HepG2 (cell line): ENCODE results near the gene INPP4B. TPM values are rescaled to one million over a fixed set of nuclear protein-coding genes. Genes with fewer than 3 reads are reported as not detected.

Source experiments
- ATAC-seq: fragments of 200-7000 bp; cut with Tn5 transposase; 3 replicates; pipeline ENCODE4 v1.9.1; 2020; ENCODE audit warnings: mild to moderate bottlenecking, moderate library complexity
- BruUV-seq: library from RNA; stranded (reverse); fragments of 400-500 nt; replicated peaks from 2 replicates; lab custom pipeline; 2021; lab: Mats Ljungman, UMichigan
- CTCF ChIA-PET: fragments of 300-600 bp; formaldehyde crosslinking; extraction: SDS; loops from one replicate; lab custom pipeline; 2021; ENCODE audit warnings: low total read pairs, inconsistent platforms, low intra/inter-chr PET ratio; lab: Yijun Ruan, JAX
- POLR2A ChIA-PET: fragments of 350-600 bp; sonication (Branson Sonifier 250); formaldehyde crosslinking; loops from one replicate; lab custom pipeline; 2020; ENCODE audit warnings: antibody characterized with exemption, inconsistent platforms; lab: Yijun Ruan, JAX
- DNase-seq: peaks from one replicate; pipeline ENCODE4 v3.0.0-alpha.2; 2015; ENCODE audit warnings: low spot score
- FAIRE-seq: peaks from 3 replicates; lab custom pipeline; 2011; peaks lifted over from hg19 to GRCh38; lab: Jason Lieb, UNC
- H2AFZ ChIP-seq: one replicate; pipeline ENCODE4 v1.6.1; 2011; ENCODE audit warnings: low read length, inconsistent platforms
- H3K27ac ChIP-seq: fragments of 300-600 bp; 3 replicates; pipeline ENCODE4 v1.8.0; 2011; ENCODE audit warnings: mixed run types, mild to moderate bottlenecking, mixed read lengths, low read length, inconsistent platforms; ENCODE audit not compliant: insufficient read depth; ENCODE audit errors: extremely low read length
- H3K27me3 ChIP-seq, 2 experiments: fragments of 200-600 bp in 1 of 2; 2 replicates in 1 of 2; 3 replicates in 1 of 2; pipeline versions ENCODE4 v1.6.0 to v1.8.0; 2011; ENCODE audit warnings: low read length in 2 of 2, mild to moderate bottlenecking in 2 of 2, moderate library complexity in 2 of 2, inconsistent platforms in 1 of 2; ENCODE audit not compliant: insufficient read depth in 2 of 2, control insufficient read depth in 1 of 2
- H3K36me3 ChIP-seq, 2 experiments: fragments of 200-600 bp in 1 of 2; replicated peaks in 1 of 2; 2 replicates in 1 of 2; 3 replicates in 1 of 2; pipeline versions ENCODE4 v1.5.1 to v1.8.0; 2011; ENCODE audit warnings: low read length in 2 of 2, inconsistent platforms in 1 of 2; ENCODE audit not compliant: insufficient read depth in 2 of 2, control insufficient read depth in 1 of 2
- H3K4me1 ChIP-seq: 2 replicates; pipeline ENCODE4 v1.5.1; 2012; ENCODE audit warnings: low read length, inconsistent platforms; ENCODE audit not compliant: insufficient read depth
- H3K4me2 ChIP-seq: 2 replicates; pipeline ENCODE4 v1.6.0; 2011; ENCODE audit warnings: low read depth, low read length, inconsistent platforms
- H3K4me3 ChIP-seq, 3 experiments: fragments of 200-600 bp in 1 of 3; sonication (generic), shearing (Covaris generic) in 1 of 3; replicated peaks in 1 of 3; 2 replicates each; pipeline ENCODE4 v1.5.1; 2011 to 2016; ENCODE audit warnings: low read length in 3 of 3, inconsistent platforms in 2 of 3, low read depth in 2 of 3, mild to moderate bottlenecking in 2 of 3, control low read depth in 1 of 3, mixed read lengths in 1 of 3; ENCODE audit not compliant: insufficient read depth in 1 of 3
- H3K79me2 ChIP-seq: one replicate; pipeline ENCODE4 v1.6.1; 2011; ENCODE audit warnings: low read length, inconsistent platforms; ENCODE audit not compliant: insufficient read depth
- H3K9ac ChIP-seq: 2 replicates; pipeline ENCODE4 v1.6.0; 2011; ENCODE audit warnings: mild to moderate bottlenecking, low read depth, low read length, inconsistent platforms; ENCODE audit not compliant: insufficient read depth
- H3K9me3 ChIP-seq: 2 replicates; pipeline ENCODE4 v1.5.1; 2012; ENCODE audit warnings: mild to moderate bottlenecking, low read length
- H4K20me1 ChIP-seq: 2 replicates; pipeline ENCODE4 v1.6.0; 2011; ENCODE audit warnings: inconsistent platforms, mild to moderate bottlenecking, low read length, moderate library complexity; ENCODE audit not compliant: insufficient read depth
- ASH2L ChIP-seq: fragments of 300-600, 200-600 bp; sonication (generic); IDR thresholded peaks from 2 replicates; pipeline ENCODE4 v1.7.0; 2017; ENCODE audit warnings: low read depth, mild to moderate bottlenecking, moderate library complexity, mixed read lengths, low read length; ENCODE audit not compliant: insufficient read length
- DNMT3B ChIP-seq: conservative IDR thresholded peaks from 2 replicates; pipeline ENCODE4 v1.6.1; 2016; ENCODE audit warnings: missing biosample characterization, control low read depth
- DR1 ChIP-seq: sonication (generic); formaldehyde crosslinking; IDR thresholded peaks from 2 replicates; pipeline ENCODE4 v1.8.0; 2021; ENCODE audit warnings: mild to moderate bottlenecking, missing genetic modification reagents, inconsistent platforms
- FOXK2 ChIP-seq: fragments of 450-650 bp; IDR thresholded peaks from 2 replicates; pipeline ENCODE4 v1.6.1; 2016
- HES4 ChIP-seq: sonication (generic); formaldehyde crosslinking; IDR thresholded peaks from 2 replicates; pipeline ENCODE4 v1.9.0; 2021; ENCODE audit warnings: mild to moderate bottlenecking, missing genetic modification reagents, borderline replicate concordance
- NFKBIZ ChIP-seq: IDR thresholded peaks from 2 replicates; pipeline ENCODE4 v1.6.1; 2018; ENCODE audit warnings: missing genetic modification reagents, missing compliant biosample characterization
- NR2F6 ChIP-seq, 2 experiments: IDR thresholded peaks; 2 replicates each; pipeline ENCODE4 v1.6.1; 2016; ENCODE audit warnings: antibody characterized with exemption in 1 of 2, mild to moderate bottlenecking in 1 of 2
- RXRA ChIP-seq: sonication (generic); formaldehyde crosslinking; IDR thresholded peaks from 2 replicates; pipeline ENCODE4 v1.5.1; 2020; ENCODE audit warnings: missing genetic modification reagents
- SNAI1 ChIP-seq: sonication (generic); formaldehyde crosslinking; IDR thresholded peaks from 2 replicates; pipeline ENCODE4 v1.5.0; 2020; ENCODE audit warnings: mild to moderate bottlenecking, missing genetic modification reagents, borderline replicate concordance
- ZNF317 ChIP-seq: sonication (generic); formaldehyde crosslinking; IDR thresholded peaks from 2 replicates; pipeline ENCODE4 v1.5.0; 2020; ENCODE audit warnings: mild to moderate bottlenecking, missing genetic modification reagents
- ZNF496 ChIP-seq: sonication (generic); formaldehyde crosslinking; IDR thresholded peaks from 2 replicates; pipeline ENCODE4 v1.8.1; 2023; ENCODE audit warnings: mild to moderate bottlenecking, moderate library complexity, missing genetic modification reagents; ENCODE audit not compliant: insufficient replicate concordance
- ZNF644 ChIP-seq: IDR thresholded peaks from 2 replicates; pipeline ENCODE4 v1.6.1; 2016; ENCODE audit warnings: low read depth
- ZNF746 ChIP-seq: sonication (generic); formaldehyde crosslinking; IDR thresholded peaks from 2 replicates; pipeline ENCODE4 v1.8.0; 2022; ENCODE audit warnings: mild to moderate bottlenecking, missing genetic modification reagents
- ZNF878 ChIP-seq: sonication (generic); formaldehyde crosslinking; IDR thresholded peaks from 2 replicates; pipeline ENCODE4 v1.8.1; 2023; ENCODE audit warnings: mild to moderate bottlenecking, missing genetic modification reagents, moderate library complexity
- in situ Hi-C: cut with HindIII; loops from 2 replicates; pipeline ENCODE4 v1.10.0; 2017; ENCODE audit warnings: low pct_unique_long_range_greater_than_20kb; ENCODE audit not compliant: extremely low pct_ligation_motif_present
- intact Hi-C: fragments of 100-400 bp; cut with micrococcal nuclease; formaldehyde crosslinking; loops from one replicate; pipeline ENCODE4 v1.10.0; 2022; ENCODE audit not compliant: unreplicated experiment
- polyA plus RNA-seq, 8 experiments: library from polyadenylated mRNA; depleted of rRNA in 3 of 8; stranded (reverse) in 7 of 8; unstranded in 1 of 8; fragments of >200 nt; fragmentation: Illumina TruSeq in 4 of 8; extraction: Trizol in 4 of 8; gene quantifications; 2 replicates each; pipeline versions ENCODE4 v1.2.1 to v1.2.3, GENCODE V29; 2011 to 2016; ENCODE audit warnings: low read depth in 4 of 8, missing spikeins in 1 of 8, mixed read lengths in 1 of 8; ENCODE audit not compliant: insufficient read depth in 1 of 8
- total RNA-seq, 5 experiments: library from RNA; depleted of rRNA; stranded (reverse); fragments of >200 nt; fragmentation: Illumina TruSeq; extraction: Trizol; gene quantifications; 2 replicates each; pipeline ENCODE4 v1.2.3, GENCODE V29; 2016; ENCODE audit warnings: low read depth in 1 of 5
- TF ChIP-seq, protein P1 (sequence below): sonication (generic); formaldehyde crosslinking; IDR thresholded peaks from 2 replicates; pipeline ENCODE4 v1.4.0; 2020; ENCODE audit warnings: missing genetic modification reagents, mild to moderate bottlenecking, borderline replicate concordance
- TF ChIP-seq, protein P2 (sequence below): sonication (generic); formaldehyde crosslinking; IDR thresholded peaks from 2 replicates; pipeline ENCODE4 v1.8.1; 2023; ENCODE audit warnings: mild to moderate bottlenecking, missing genetic modification reagents
- TF ChIP-seq, protein P3 (sequence below): sonication (generic); formaldehyde crosslinking; IDR thresholded peaks from 2 replicates; pipeline ENCODE4 v1.4.0; 2020; ENCODE audit warnings: low read depth, mild to moderate bottlenecking, missing genetic modification reagents

The INPP4B gene
- total and polyA plus RNA-seq, 2 of the 13 experiments (the other 11 are each of a cell fraction or from before 2014, with no cell fraction given): not detected

DNA sequence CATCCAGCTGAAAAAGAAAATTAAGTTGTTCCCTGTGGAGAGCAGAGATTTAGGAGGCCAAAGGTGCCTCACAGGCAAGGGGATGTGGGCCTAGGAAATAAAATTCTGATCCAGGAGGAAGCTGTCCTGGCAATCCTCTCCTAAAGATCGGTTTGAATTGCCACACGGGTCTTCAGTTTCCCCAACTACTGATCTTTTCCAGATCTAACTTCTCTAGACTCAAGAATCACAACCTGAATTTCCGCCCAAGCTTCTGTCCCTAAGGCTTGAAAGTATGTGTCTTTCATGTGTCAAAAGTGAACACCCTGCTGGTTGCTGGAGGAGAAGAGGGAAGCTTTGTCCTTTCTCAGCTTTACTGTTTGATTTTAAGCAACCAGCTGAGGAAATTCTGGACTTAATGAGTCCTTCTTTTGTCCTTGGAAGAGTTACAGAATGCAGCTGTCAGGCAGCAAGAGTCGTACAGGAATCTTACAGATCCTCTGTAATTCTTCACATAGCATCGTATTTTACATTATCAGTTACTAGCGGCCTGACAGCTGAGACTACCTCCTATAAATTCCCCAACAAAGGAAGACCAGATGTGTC is 93.8 kb downstream of the INPP4B start (continued):
- TF ChIP-seq, protein P1, sequence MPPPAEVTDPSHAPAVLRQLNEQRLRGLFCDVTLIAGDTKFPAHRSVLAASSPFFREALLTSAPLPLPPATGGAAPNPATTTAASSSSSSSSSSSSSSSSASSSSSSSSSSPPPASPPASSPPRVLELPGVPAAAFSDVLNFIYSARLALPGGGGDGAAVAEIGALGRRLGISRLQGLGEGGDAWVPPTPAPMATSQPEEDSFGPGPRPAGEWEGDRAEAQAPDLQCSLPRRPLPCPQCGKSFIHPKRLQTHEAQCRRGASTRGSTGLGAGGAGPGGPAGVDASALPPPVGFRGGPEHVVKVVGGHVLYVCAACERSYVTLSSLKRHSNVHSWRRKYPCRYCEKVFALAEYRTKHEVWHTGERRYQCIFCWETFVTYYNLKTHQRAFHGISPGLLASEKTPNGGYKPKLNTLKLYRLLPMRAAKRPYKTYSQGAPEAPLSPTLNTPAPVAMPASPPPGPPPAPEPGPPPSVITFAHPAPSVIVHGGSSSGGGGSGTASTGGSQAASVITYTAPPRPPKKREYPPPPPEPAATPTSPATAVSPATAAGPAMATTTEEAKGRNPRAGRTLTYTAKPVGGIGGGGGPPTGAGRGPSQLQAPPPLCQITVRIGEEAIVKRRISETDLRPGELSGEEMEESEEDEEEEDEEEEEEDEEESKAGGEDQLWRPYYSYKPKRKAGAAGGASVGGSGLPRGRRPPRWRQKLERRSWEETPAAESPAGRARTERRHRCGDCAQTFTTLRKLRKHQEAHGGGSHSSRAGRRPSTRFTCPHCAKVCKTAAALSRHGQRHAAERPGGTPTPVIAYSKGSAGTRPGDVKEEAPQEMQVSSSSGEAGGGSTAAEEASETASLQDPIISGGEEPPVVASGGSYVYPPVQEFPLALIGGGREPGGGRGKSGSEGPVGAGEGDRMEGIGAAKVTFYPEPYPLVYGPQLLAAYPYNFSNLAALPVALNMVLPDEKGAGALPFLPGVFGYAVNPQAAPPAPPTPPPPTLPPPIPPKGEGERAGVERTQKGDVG (CRISPR knock-in tag): no peak
- TF ChIP-seq HES4 (CRISPR knock-in tag): no peak
- no peak for TF ChIP-seq ZNF878
- TF ChIP-seq, protein P2, sequence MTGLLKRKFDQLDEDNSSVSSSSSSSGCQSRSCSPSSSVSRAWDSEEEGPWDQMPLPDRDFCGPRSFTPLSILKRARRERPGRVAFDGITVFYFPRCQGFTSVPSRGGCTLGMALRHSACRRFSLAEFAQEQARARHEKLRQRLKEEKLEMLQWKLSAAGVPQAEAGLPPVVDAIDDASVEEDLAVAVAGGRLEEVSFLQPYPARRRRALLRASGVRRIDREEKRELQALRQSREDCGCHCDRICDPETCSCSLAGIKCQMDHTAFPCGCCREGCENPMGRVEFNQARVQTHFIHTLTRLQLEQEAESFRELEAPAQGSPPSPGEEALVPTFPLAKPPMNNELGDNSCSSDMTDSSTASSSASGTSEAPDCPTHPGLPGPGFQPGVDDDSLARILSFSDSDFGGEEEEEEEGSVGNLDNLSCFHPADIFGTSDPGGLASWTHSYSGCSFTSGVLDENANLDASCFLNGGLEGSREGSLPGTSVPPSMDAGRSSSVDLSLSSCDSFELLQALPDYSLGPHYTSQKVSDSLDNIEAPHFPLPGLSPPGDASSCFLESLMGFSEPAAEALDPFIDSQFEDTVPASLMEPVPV (CRISPR knock-in tag): no peak
- TF ChIP-seq DNMT3B (CRISPR knock-in tag): no peak

DNA sequence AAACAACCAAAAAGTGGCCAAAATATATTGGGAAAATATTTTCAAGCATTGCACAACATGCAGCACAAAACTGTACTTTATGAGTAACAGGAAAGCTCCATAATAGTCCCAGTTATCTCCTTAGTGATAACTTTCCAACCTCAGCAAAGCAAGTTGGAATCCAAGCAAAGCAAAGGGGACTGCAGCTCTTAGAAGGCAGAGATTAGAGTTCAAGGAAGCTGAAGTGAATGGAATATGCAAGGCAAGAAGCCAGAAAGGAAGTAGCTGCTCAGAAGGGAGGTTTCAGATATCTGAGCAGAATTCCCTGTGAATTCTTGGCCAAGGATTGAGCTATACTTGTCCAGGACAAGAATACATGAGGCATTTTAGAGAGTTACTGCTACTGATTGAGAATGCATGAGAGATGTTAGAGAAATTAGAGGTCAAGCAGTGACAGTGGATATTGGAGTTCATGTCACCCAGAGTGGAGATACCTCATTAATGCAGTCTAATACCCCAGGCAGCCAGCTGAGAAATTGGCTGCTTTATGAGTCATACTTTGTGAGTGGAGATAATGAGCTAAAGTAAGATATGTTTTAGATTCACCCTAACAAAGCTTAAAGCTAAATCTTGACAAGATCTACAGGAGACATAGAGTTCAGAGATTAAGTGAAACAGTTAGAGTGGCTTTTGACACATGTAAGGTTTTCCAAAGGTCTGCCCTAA is 102.8 kb downstream of the INPP4B start:
- H3K4me3 ChIP-seq: no peak overlapping the region
- DNase-seq (no peak), ATAC-seq (no peak), FAIRE-seq (no peak)
- H3K4me1 ChIP-seq: no peaks in the 10 kb centered on the region
- H3K27me3 ChIP-seq: no peaks in the 10 kb centered on the region
- H3K9ac ChIP-seq: no peak overlapping the region
- no peaks in the 10 kb centered on the region for H4K20me1 ChIP-seq
- BruUV-seq: no TSS peak
- ChIA-PET POLR2A (no interaction called here), CTCF (no interaction called here)
- no peaks in the 10 kb centered on the region for H3K36me3 ChIP-seq
- no peak overlapping the region for H2AFZ ChIP-seq
- no peak overlapping the region for H3K4me2 ChIP-seq
- no peaks in the 10 kb centered on the region for H3K79me2 ChIP-seq
- intact Hi-C loops (no loop called here), in situ Hi-C loops (no loop called here)
- H3K9me3 ChIP-seq: peaks cover 9% of the 10 kb centered on the region; the same call in 1 of the 2 replicates
- no peak overlapping the region for H3K27ac ChIP-seq
- TF ChIP-seq FOXK2 (no peak), RXRA (CRISPR knock-in tag) (no peak), DR1 (no peak), NFKBIZ (CRISPR knock-in tag) (no peak), ASH2L (no peak), SNAI1 (CRISPR knock-in tag) (no peak), ZNF317 (no peak), ZNF746 (no peak), ZNF644 (CRISPR knock-in tag) (no peak), ZNF496 (no peak), NR2F6 (IDR thresholded peaks at IDR 0.05) (no peak), NR2F6 (CRISPR knock-in tag; IDR thresholded peaks at IDR 0.05) (no peak)
- TF ChIP-seq, protein P3, sequence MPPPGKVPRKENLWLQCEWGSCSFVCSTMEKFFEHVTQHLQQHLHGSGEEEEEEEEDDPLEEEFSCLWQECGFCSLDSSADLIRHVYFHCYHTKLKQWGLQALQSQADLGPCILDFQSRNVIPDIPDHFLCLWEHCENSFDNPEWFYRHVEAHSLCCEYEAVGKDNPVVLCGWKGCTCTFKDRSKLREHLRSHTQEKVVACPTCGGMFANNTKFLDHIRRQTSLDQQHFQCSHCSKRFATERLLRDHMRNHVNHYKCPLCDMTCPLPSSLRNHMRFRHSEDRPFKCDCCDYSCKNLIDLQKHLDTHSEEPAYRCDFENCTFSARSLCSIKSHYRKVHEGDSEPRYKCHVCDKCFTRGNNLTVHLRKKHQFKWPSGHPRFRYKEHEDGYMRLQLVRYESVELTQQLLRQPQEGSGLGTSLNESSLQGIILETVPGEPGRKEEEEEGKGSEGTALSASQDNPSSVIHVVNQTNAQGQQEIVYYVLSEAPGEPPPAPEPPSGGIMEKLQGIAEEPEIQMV (CRISPR knock-in tag): no peak
